HK-2 (cell line): ENCODE measurements around the gene FAM124A.

Source experiments
- DNase-seq: peaks from one replicate; pipeline ENCODE4 v3.0.0-alpha.2; 2018; ENCODE audit not compliant: unreplicated experiment

FAM124A gene

GRCh38 chr13:51221108-51221507 is 1.1 kb upstream of the FAM124A start:
- no peak for DNase-seq

GRCh38 chr13:51221674-51222036 is 543 bp upstream of the FAM124A start:
- no peak for DNase-seq

- DNase-seq: no peak
Measured at GRCh38 chr13:51222686-51223559, 725 bp downstream of the FAM124A start.

- no peak for DNase-seq
Measured at GRCh38 chr13:51223560-51224270, 1.5 kb downstream of the FAM124A start.

DNA sequence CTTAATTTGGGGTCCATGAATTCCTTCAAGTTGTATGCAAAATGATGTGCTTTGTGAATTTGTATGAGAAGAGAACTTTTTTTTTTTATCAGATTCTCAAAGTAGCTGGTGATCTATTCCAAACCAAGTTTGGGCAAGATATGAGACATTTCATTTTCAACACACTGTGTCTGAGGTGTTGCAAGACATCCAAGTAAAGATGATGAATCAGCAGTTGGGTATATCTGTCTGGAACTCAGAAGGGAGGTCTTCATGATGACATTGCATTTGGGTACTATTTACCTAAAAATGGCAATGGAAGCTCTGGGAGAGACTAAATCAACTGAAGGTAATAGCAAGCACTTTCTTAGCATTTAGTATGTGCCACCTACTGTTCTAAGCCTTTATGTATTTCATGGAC is 2.8 kb downstream of the FAM124A start:
- no peak for DNase-seq

DNA sequence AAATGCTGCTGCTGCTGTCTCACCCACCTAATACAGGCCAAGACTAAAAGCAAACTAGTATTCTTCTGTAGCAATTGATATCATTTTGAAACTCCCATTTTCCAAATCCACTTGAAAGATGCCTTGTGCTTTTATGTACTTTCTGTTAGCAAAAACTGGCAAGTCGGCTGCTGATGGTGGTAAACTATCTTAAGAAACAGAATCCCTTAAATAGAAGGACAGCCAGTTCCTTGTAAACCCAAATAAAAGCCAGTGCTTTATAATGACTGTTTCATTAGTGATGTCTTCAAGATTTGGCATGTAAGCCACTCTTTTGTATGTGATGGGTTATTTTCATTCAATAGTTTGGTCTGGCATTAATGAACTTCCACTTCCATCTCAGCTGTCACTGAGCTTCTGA is 5.2 kb downstream of the FAM124A start:
- no peak for DNase-seq

DNA sequence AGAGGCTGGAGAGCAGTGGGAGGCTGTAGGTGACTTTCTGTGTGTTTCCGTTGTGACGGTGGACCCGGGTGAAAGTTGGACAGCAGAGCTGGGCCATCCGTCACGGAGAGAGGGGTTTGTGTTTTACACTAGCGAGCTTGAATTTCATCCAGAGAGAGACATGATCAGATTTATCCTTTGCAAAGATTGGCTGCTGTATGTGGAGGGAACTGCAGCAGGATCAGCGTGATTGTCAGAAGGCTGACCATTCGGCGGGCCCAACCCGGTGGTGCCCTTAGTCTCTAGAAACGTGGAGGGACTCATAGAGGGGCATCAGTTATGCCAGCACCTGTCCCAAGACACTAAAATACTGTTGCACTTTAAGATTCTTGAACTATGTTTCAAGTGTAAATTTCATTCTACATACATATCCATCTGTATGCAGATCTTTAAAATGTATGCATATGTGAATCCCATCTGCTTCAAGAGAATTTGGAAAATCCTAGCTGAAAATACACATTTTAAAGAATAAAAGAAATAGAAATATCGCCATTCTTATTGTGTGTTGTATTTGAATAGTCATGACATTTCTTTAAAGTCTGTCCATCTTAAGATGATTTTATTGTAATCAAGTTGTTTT is 7.0 kb downstream of the FAM124A start:
- no peak for DNase-seq

GRCh38 chr13:51229731-51230130 is 7.5 kb downstream of the FAM124A start:
- no peak for DNase-seq

- DNase-seq: no peak
Measured at GRCh38 chr13:51230477-51231105, 8.4 kb downstream of the FAM124A start.

GRCh38 chr13:51231456-51231855 is 9.3 kb downstream of the FAM124A start:
- DNase-seq: no peak

- DNase-seq: no peak
Measured at GRCh38 chr13:51232328-51232727, 10.1 kb downstream of the FAM124A start.

DNA sequence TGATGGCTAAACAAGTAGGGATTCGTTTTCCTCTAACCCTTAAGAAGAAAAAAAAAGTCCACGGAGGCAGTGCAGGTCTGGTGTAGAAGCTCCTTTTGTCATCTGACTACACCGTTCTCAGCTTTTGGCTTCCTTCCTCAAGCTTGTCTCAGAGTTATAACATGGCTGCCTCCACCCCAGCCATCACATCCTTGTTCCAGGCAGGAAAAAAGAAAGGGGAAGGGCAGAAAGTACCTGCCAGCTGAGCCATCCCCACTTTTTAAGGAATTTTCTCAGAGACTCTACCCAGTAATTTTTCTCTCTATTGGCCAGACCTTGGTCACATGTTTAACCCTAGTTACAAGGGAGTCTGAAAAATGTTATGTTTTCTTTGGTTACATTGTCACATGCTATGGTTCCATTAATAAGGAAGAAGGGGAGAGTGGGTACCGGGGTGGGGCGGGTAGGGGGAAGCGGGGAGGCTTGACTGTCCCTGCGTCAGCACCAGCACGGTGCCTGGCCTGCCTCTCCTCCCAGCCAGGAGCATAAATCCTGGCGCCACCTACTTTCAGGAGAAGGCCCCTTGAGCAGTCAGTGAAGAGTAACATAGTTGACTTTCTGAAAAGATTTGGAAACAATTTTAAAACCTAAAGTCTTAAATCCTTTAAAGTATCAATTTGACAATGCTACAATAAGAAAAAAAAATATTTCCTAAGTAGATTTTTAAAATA is 11.1 kb downstream of the FAM124A start:
- DNase-seq: no peak

GRCh38 chr13:51234676-51235075 is 12.5 kb downstream of the FAM124A start:
- DNase-seq: no peak

GRCh38 chr13:51235186-51235585 is 13.0 kb downstream of the FAM124A start:
- DNase-seq: no peak

DNA sequence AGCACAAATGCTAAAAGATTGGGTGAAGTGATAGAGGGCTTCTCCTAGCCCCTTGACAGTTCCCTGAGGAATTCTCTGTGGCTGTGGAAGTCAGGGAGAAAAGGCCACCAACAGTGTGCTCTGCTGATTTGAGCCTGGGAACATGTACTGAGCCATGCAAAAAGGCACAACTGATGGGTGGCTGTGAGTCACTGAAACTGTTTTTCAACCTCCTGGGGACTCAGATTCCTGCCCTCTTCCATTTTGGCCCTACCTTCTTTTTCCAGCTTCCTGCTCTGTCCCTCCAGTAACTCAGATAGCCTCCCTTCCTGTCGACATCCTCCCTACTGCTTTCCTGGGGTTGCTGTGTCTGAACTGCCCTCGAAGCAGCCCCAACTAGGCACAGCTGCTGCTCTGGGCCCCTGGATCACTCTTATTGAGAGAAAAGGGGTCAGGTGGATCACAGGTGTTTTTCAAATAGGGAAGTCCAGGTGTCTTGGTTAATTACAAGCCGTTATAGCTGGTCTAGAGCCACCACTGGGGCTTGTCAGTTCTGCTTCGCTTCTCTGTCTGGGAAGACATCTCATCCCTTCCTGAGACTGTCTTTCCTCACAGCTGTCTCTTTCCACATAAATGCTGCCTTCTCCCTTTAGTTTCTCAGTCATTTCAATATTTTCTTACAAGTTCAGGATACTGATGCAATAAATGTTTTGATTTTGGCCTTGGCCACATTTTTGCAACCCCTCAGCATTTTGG is 13.7 kb downstream of the FAM124A start:
- DNase-seq: no peak

GRCh38 chr13:51236491-51236792 is 14.2 kb downstream of the FAM124A start:
- DNase-seq: no peak

GRCh38 chr13:51237386-51237785 is 15.2 kb downstream of the FAM124A start:
- no peak for DNase-seq

DNA sequence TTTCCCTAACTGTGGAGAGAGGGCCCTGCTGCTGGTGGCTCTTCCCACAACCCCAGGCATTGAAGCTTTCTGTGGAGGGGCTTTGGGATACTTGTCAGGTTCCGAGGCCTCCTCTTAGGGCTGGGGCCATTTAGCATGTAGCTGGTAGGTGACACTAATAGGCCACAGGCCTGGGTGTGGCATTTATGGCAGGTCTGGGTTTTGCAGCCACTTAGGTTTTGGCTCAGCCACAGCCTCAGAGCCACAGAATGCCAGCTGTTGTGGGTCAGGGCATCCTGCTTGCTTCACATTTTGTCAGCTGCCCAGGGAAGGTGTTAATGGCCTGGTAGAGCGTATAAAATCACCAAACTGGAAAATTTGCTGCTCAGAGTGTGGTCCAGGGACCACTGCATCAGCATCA is 15.7 kb downstream of the FAM124A start:
- DNase-seq: no peak

GRCh38 chr13:51240178-51240577 is 18.0 kb downstream of the FAM124A start:
- no peak for DNase-seq

DNA sequence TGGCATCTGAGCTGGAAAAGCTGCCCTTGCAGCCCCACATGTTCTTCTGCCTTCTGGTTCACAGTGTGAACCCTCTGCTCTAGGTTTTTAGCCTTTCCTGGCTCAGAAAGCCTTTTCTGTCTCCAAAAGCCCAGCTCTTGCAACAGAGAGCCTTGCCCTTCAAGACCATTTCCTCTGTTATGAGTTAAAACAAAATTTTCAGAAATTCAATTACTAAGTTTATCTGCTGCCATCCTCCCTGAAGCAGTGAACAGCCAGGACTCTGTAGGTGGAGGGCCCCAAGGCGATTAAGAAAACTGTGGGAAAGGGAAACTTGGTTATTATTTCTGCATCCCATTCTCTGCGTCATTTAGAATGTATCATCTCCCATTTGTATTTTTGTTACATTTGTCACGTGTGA is 18.8 kb downstream of the FAM124A start:
- DNase-seq: no peak

DNA sequence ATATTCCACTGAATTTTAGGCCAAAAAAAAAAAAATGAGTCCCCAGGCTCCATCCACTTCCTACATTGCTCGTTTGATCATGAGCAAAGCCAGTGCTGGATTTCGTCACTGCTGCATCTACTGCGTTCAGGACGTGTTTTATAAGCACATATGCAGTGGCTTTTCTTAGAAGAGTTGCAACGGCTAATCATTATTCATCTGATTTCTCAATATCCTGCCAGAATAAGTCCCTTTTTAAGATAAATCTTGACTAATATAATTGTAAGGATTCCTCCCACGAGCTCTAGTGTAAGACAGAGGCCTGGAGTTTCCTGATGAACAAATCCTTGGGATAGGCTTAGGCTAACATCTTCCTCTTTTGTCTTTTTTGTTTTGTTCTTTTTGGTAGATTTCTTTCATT is 19.5 kb downstream of the FAM124A start:
- no peak for DNase-seq
